MM.1S (cell line): Measurements from ENCODE around the gene TPCN2.
A peak's percentile ranks its signal among the peaks of the same experiment; 100 is the strongest.

Experiments
- DNase-seq: peaks from one replicate; pipeline ENCODE4 v3.0.0-alpha.2; 2015
- H2AFZ ChIP-seq: fragments of 300-600 bp; sonication (generic); 2 replicates; pipeline ENCODE4 v1.6.0; 2016; ENCODE audit warnings: antibody characterized with exemption, low read length
- H3F3A ChIP-seq: fragments of 300-600 bp; sonication (generic); 2 replicates; pipeline ENCODE4 v1.6.1; 2016; ENCODE audit warnings: mild to moderate bottlenecking, antibody characterized with exemption, low read length, moderate library complexity, mixed read lengths; ENCODE audit not compliant: insufficient read depth
- H3K27ac ChIP-seq: fragments of 300-600 bp; sonication (generic); 2 replicates; pipeline ENCODE4 v1.5.1; 2016; ENCODE audit warnings: mild to moderate bottlenecking, low read length
- H3K27me3 ChIP-seq: fragments of 300-600 bp; sonication (generic); replicated peaks from 2 replicates; pipeline ENCODE4 v1.6.0; 2016; ENCODE audit warnings: low read length; ENCODE audit not compliant: insufficient read depth
- H3K36me3 ChIP-seq: fragments of 300-600 bp; sonication (generic); replicated peaks from 2 replicates; pipeline ENCODE4 v1.6.1; 2016; ENCODE audit warnings: mild to moderate bottlenecking, low read length, mixed read lengths; ENCODE audit not compliant: insufficient read depth
- H3K4me1 ChIP-seq: fragments of 300-600 bp; sonication (generic); 2 replicates; pipeline ENCODE4 v1.6.1; 2016; ENCODE audit warnings: low read length, mixed read lengths
- H3K4me2 ChIP-seq: fragments of 300-600 bp; sonication (generic); 2 replicates; pipeline ENCODE4 v1.6.0; 2016; ENCODE audit warnings: low read depth, low read length
- H3K4me3 ChIP-seq: fragments of 300-600 bp; sonication (generic); 2 replicates; pipeline ENCODE4 v1.5.1; 2016; ENCODE audit warnings: low read length, mixed read lengths
- H3K79me2 ChIP-seq: fragments of 300-600 bp; sonication (generic); 2 replicates; pipeline ENCODE4 v1.6.1; 2016; ENCODE audit warnings: mixed run types, low read length, mixed read lengths
- H3K9ac ChIP-seq: fragments of 300-600 bp; sonication (generic); 2 replicates; pipeline ENCODE4 v1.6.1; 2016; ENCODE audit warnings: low read length, mixed read lengths
- H3K9me2 ChIP-seq: fragments of 300-600 bp; sonication (generic); replicated peaks from 2 replicates; pipeline ENCODE4 v1.6.1; 2016; ENCODE audit warnings: mild to moderate bottlenecking, low read length, mixed read lengths; ENCODE audit not compliant: insufficient read depth
- H3K9me3 ChIP-seq: fragments of 300-600 bp; sonication (generic); replicated peaks from 2 replicates; pipeline ENCODE4 v1.6.1; 2016; ENCODE audit warnings: mild to moderate bottlenecking, low read length, mixed read lengths; ENCODE audit not compliant: insufficient read depth
- H4K20me1 ChIP-seq: fragments of 300-600 bp; sonication (generic); 2 replicates; pipeline ENCODE4 v1.6.1; 2016; ENCODE audit warnings: mild to moderate bottlenecking, low read length, moderate library complexity, mixed read lengths; ENCODE audit not compliant: insufficient read depth
- EZH2 ChIP-seq: fragments of 300-600 bp; sonication (generic); optimal IDR thresholded peaks from 2 replicates; pipeline ENCODE3; 2017; ENCODE audit warnings: low read depth, mild to moderate bottlenecking, antibody characterized with exemption, low read length, mixed read lengths
- EZH2phosphoT487 ChIP-seq: fragments of 300-600 bp; sonication (generic); IDR thresholded peaks from 2 replicates; pipeline ENCODE4 v1.6.1; 2018; ENCODE audit warnings: antibody characterized with exemption, low read length
- TF ChIP-seq, protein P1 (sequence below): fragments of 300-600 bp; sonication (generic); IDR thresholded peaks from 2 replicates; pipeline ENCODE4 v1.5.1; 2016; ENCODE audit warnings: antibody characterized with exemption, low read length, mixed read lengths

The TPCN2 gene

DNA sequence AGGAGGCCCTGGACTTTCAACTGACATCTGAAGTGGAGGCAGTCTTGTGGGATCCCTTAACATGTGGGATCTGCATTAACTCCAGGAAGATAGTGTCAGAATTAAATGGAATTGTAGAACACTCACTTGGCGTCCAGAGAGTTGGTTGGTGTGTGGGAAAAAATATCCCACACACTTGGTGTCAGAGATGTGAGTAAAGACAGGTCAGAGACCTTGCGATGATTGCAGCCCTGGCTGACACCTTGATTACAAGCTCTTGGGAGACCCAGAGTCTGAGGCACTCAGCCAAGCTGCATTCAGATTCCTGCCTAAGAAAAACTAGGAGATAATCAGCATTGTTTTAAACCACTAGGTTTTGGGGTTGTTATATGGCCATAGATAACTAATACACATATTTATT, 7.2 kb upstream of the TPCN2 start:
- Histone ChIP-seq H3K4me2 (no peak overlapping the region), H3K27me3 (no peaks in the 10 kb centered on the region; the same call in none of the 2 replicates), H2AFZ (no peak overlapping the region)

DNA sequence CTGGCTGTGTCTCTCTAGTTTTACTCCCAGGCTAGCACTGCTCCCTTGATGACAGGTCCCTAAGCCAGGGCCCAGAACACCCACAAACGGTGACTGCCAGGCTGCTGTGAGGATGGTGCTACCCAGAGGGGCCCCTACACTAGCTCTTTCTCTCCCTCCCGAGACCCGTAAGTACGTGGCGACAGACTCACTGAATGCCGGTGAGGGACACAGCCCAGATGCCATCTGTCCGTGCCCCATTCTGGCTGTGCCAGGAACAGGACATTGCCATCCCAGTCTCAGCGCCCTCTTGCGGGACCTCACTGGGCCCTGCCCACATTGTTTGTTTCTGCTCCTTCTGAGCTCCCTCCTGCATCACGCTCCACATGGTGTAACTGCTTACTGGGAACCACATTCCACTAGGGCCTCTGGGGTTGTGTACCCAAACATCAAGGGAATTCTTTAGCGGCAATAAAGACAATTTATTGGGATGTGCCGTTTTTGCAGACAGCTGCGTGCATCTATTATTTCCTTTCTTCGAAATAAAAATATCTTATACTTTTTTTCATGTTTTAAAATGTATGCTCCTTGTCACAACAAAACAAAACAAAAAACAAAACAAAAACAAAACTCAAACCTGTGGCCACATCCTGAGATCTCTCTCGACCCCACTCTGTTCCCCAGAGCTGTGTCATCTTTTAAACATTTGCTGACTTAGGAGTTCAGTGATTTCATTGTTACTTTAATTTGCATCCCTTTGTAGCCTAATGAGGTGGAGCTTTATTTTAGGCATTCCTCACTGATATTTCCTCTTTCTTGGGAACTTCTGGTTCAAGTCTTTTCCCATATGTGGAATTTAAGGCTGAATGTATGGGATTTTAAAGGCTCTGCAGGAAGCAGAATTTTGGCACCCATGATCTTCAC, 4.4 kb upstream of the TPCN2 start:
- peak; percentile 51 for DNase-seq
- Histone ChIP-seq H3K27ac (peak overlapping the region; percentile 12; the same call in 1 of the 2 replicates), H4K20me1 (no peaks in the 10 kb centered on the region), H3K79me2 (peaks cover 6% of the 10 kb centered on the region), H3K4me3 (no peak overlapping the region), H3K9me3 (no peaks in the 10 kb centered on the region), H3F3A (no peaks in the 10 kb centered on the region), H3K9ac (no peak overlapping the region; the same call in 1 of the 2 replicates), H3K36me3 (no peaks in the 10 kb centered on the region), H2AFZ (peak overlapping the region; percentile 36; the same call in 1 of the 2 replicates), H3K27me3 (no peaks in the 10 kb centered on the region), H3K9me2 (no peaks in the 10 kb centered on the region), H3K4me2 (peak overlapping the region; percentile 22), H3K4me1 (peaks cover 9% of the 10 kb centered on the region)
- TF ChIP-seq EZH2phosphoT487 (no peak), EZH2 (no peak)
- TF ChIP-seq, protein P1, sequence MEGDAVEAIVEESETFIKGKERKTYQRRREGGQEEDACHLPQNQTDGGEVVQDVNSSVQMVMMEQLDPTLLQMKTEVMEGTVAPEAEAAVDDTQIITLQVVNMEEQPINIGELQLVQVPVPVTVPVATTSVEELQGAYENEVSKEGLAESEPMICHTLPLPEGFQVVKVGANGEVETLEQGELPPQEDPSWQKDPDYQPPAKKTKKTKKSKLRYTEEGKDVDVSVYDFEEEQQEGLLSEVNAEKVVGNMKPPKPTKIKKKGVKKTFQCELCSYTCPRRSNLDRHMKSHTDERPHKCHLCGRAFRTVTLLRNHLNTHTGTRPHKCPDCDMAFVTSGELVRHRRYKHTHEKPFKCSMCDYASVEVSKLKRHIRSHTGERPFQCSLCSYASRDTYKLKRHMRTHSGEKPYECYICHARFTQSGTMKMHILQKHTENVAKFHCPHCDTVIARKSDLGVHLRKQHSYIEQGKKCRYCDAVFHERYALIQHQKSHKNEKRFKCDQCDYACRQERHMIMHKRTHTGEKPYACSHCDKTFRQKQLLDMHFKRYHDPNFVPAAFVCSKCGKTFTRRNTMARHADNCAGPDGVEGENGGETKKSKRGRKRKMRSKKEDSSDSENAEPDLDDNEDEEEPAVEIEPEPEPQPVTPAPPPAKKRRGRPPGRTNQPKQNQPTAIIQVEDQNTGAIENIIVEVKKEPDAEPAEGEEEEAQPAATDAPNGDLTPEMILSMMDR = peak; percentile 61

More for the DNA sequence above, 7.2 kb upstream of the TPCN2 start:
- Histone ChIP-seq H3K27ac (no peak overlapping the region), H3K4me3 (no peak overlapping the region), H3K9me2 (no peaks in the 10 kb centered on the region), H3F3A (no peaks in the 10 kb centered on the region), H3K36me3 (no peaks in the 10 kb centered on the region), H4K20me1 (no peaks in the 10 kb centered on the region), H3K79me2 (no peaks in the 10 kb centered on the region), H3K4me1 (peaks cover 6% of the 10 kb centered on the region), H3K9ac (no peak overlapping the region), H3K9me3 (no peaks in the 10 kb centered on the region)
- DNase-seq = no peak
- no peak for TF ChIP-seq EZH2phosphoT487
- TF ChIP-seq, protein P1 = no peak
- TF ChIP-seq EZH2 = no peak

DNA sequence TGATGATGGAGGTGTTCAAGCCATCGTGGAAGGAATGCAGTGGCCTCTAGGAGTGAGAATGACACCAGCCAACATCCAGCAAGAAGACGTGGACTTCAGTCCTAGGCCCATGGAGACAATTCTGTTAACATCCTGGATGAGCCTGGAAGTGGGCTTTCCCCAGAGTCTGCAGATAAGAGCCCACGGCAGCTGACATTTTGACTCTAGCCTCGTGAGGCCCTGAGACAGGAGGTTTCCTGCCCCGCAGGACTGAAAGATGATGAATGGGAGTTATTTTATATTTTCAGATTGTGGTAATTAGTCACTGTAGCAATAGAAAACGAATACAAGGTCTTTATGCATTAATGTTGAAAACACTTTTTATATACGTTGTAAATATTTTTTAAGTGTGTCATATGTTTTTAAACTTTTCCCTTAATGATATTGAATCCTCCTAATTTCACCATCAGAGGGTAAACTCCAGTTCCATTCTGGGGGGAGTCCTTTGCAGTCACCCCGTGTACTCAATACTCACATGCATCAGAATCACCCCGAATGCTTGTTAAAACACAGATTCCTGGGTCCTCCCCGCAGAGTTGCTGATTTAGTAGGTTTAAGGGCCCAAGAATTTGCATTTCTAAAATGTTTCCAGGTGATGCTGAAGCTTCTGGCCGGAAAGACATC, 570 bp upstream of the TPCN2 start:
- Histone ChIP-seq H3F3A (no peaks in the 10 kb centered on the region), H3K36me3 (no peaks in the 10 kb centered on the region), H3K27ac (no peak overlapping the region), H3K9me3 (no peaks in the 10 kb centered on the region), H2AFZ (peak overlapping the region; percentile 90), H3K79me2 (peaks cover 42% of the 10 kb centered on the region), H3K9ac (no peak overlapping the region), H3K9me2 (no peaks in the 10 kb centered on the region), H4K20me1 (no peaks in the 10 kb centered on the region), H3K4me1 (peaks cover 15% of the 10 kb centered on the region), H3K4me3 (peak overlapping the region; percentile 23; the same call in 1 of the 2 replicates), H3K27me3 (no peaks in the 10 kb centered on the region), H3K4me2 (peak overlapping the region; percentile 85)
- DNase-seq = no peak
- TF ChIP-seq EZH2 = no peak
- TF ChIP-seq EZH2phosphoT487 = no peak
- TF ChIP-seq, protein P1 = no peak
